LNCAP (cell line): ENCODE results near the gene NUP205.

ENCODE experiments used
- TF ChIP-seq, protein P1 (sequence below): fragments of 450-650 bp; IDR thresholded peaks from 2 replicates; pipeline ENCODE4 v1.5.1; 2017; ENCODE audit warnings: mild to moderate bottlenecking

Gene NUP205

DNA sequence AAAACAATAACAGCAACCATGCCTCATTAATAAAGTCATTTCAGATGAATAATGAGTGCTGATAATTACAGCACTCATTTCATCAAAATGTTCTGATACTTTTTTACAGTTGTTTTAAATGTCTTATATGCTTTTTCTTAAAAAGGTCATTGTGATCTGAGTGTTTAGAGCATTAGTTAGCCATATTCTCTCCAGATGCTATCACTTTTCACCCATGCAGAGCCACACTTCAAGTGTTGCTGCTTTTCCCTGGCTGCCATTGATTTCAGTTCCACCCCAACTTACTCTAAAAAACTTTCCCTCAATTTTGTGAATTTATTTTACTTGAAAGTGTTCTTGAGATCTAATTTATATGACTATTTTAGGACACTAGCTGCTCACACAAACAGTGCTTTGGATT is 41.8 kb downstream of the NUP205 start:
- TF ChIP-seq, protein P1, sequence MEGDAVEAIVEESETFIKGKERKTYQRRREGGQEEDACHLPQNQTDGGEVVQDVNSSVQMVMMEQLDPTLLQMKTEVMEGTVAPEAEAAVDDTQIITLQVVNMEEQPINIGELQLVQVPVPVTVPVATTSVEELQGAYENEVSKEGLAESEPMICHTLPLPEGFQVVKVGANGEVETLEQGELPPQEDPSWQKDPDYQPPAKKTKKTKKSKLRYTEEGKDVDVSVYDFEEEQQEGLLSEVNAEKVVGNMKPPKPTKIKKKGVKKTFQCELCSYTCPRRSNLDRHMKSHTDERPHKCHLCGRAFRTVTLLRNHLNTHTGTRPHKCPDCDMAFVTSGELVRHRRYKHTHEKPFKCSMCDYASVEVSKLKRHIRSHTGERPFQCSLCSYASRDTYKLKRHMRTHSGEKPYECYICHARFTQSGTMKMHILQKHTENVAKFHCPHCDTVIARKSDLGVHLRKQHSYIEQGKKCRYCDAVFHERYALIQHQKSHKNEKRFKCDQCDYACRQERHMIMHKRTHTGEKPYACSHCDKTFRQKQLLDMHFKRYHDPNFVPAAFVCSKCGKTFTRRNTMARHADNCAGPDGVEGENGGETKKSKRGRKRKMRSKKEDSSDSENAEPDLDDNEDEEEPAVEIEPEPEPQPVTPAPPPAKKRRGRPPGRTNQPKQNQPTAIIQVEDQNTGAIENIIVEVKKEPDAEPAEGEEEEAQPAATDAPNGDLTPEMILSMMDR, result no peak

DNA sequence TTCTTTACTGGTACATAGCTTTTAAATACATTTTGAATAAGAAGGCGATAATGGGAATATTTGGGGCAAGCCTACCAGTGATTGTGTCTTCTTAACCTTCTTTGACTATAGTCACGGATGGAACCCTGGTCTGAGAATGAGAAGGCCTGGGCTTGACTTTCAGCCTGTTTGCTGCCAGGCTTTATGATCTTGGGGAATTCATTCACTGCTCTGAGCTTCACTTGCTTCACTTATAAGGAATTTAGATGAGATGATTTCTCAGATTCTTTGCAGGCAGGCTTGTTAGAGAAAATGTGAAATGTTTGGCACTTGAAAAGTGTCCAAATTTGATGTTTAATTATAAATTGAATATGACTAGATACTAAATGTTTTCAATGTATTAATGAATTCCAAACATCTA is 42.5 kb downstream of the NUP205 start:
- TF ChIP-seq, protein P1, result no peak

DNA sequence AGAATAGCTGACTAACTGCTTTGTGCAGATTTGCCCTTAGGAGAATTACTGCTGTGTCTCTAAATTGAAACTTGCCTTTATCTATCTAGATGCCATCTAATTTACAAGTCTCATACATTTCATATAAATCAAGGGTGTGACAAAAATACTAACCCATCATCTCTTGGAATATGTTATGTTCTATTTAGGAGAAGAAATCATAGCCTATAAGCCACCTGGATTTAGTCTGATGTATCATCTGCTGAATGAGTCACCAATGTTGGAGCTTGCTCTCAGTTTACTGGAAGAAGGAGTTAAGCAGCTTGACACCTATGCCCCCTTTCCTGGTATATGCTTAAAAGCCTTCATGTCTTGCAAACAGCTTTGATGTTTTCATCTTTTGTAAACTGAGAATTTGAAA is 43.5 kb downstream of the NUP205 start:
- TF ChIP-seq, protein P1, result no peak

DNA sequence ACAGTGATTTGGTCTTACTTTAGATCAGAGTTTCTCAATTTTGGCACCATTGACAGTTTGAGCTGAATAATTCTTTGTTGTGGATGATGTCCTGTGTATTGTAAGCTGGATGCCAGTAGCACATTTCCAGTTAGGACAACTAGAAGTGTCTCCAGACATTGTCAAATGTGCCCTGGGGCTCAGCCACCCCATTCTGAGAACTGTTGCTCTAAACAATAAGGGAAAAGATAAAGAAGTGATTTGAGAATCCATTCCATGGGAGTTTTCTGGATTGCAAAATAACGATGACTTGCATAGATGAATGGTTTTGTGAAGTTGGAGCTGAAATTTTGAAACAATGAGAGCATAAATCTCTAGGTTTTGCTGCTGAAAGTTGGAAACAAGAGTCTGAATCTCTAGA is 44.6 kb downstream of the NUP205 start:
- TF ChIP-seq, protein P1, result no peak

DNA sequence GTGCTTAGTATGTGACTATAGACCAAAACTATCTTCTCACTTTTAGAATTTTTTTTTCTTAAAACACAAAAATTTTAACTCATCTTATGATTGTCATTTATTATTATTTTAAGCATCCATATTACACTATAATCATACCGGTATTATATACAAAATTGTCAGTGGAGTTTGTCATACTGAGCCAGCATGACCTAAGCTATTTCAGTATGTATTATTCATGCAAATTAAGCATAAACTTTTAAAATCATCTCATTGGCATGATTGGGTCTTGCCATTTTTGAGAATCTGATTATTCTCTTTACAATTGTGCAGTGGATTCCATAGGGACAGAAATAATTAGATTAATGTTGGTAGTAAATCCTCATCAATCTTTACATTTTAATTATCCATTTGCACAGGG is 58.4 kb downstream of the NUP205 start:
- TF ChIP-seq, protein P1, result no peak

DNA sequence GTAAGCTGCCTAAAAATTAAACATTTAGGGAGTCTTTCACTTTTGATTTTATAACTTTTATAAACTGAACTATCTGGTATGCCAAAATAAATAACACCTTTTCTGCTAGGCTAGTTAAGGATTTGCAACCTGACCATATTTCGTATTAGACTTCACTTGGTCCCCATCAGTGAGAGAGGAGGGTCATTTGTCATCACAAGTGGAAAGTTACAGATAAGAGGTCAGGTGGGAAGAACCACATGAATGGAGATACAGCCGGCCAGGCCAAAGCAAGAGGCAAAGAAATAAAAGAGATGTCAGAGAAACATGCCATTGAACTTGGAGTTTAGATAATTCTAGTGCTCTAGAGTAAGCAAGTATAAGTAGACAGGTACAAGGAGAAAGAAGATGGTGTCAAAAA is 60.1 kb downstream of the NUP205 start:
- TF ChIP-seq, protein P1, result no peak

DNA sequence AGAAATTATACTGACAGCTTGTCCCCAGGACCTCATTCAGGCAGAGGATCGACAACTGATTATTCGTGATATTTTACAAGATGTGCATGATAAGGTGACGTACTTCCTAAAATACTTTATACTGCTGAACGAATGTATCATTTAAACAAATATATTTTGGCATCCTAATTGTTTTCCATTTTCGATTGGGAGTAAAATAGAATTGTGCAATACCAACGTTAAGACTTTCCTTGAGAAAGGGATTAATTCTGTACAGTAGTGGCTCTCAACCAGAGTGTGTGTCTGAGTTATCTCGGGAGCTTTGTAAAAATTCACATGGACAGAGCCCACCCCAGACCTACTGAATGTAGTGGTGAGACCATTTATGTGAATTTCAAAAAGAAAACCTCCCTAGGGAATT is 60.8 kb downstream of the NUP205 start:
- TF ChIP-seq, protein P1, result no peak

DNA sequence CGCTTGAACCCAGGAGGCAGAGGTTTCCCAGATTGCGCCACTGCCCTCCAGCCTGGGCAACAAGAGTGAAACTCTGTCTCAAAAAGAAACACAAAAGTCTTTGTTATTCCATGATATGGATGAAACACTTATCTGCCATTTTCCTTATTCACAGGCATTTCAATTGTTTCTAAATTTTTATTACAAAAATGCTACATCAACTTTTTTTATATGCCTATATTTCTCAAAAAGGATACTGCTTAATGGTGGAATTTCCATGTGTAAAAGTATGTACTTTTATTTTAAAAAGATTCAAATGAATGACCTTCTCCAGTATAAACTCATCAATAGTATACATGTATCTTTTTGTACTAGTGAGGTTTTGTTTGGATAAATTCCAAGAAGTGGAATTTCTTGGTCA is 62.7 kb downstream of the NUP205 start:
- TF ChIP-seq, protein P1, result no peak
